A549 (cell line): Measurements from ENCODE around the gene DSPP. TPM values are rescaled to one million over a fixed set of nuclear protein-coding genes. Genes with fewer than 3 reads are reported as not detected.

Source experiments
- ATAC-seq, 2 experiments: fragments of 200-7000 bp in 1 of 2; fragments of >200 bp in 1 of 2; cut with Nextera tagmentation in 1 of 2; cut with Tn5 transposase in 1 of 2; 3 replicates each; pipeline versions ENCODE4 v1.8.0 to v1.9.1; 2018 to 2020; ENCODE audit warnings: mild to moderate bottlenecking in 1 of 2, moderate library complexity in 1 of 2
- CTCF ChIA-PET: fragments of 300-600 bp; sonication (Branson Sonifier 250); formaldehyde crosslinking; extraction: SDS; loops from one replicate; lab custom pipeline; 2021; ENCODE audit warnings: antibody characterized with exemption, inconsistent platforms; lab: Yijun Ruan, JAX
- POLR2A ChIA-PET: fragments of 350-600 bp; formaldehyde crosslinking; extraction: SDS; loops from one replicate; lab custom pipeline; 2021; ENCODE audit warnings: antibody characterized with exemption, inconsistent platforms; lab: Yijun Ruan, JAX
- DNase-seq, 2 experiments: peaks; one replicate each; pipeline versions ENCODE4 v3.0.0 to v3.0.0-alpha.2; 2011 to 2016; ENCODE audit warnings: low read depth in 1 of 2, low spot score in 1 of 2
- FAIRE-seq: peaks from 2 replicates; lab custom pipeline; 2011; peaks lifted over from hg19 to GRCh38; lab: Jason Lieb, UNC
- H3K27ac ChIP-seq, 2 experiments: fragments of >200 bp; sonication (Bioruptor Twin); formaldehyde crosslinking; 3 replicates each; pipeline ENCODE4 v1.5.1; 2016 to 2017
- H3K4me1 ChIP-seq: fragments of >200 bp; sonication (Bioruptor Twin); formaldehyde crosslinking; 3 replicates; pipeline ENCODE4 v1.6.1; 2016
- H3K4me2 ChIP-seq: fragments of >200 bp; sonication (Bioruptor Twin); formaldehyde crosslinking; 3 replicates; pipeline ENCODE4 v1.6.1; 2016
- H3K4me3 ChIP-seq: fragments of >200 bp; sonication (Bioruptor Twin); formaldehyde crosslinking; 3 replicates; pipeline ENCODE4 v1.5.1; 2016
- H3K9me3 ChIP-seq: fragments of >200 bp; sonication (Bioruptor Twin); formaldehyde crosslinking; 3 replicates; pipeline ENCODE4 v1.6.1; 2016
- CHD2 ChIP-seq: fragments of 150-350 bp; IDR thresholded peaks from 2 replicates; pipeline ENCODE4 v1.6.1; 2014; ENCODE audit warnings: low read length; ENCODE audit not compliant: partially characterized antibody
- EHMT2 ChIP-seq: fragments of 200-600 bp; sonication (generic); IDR thresholded peaks from 2 replicates; pipeline ENCODE4 v1.6.1; 2016; ENCODE audit warnings: antibody characterized with exemption, low read depth, mild to moderate bottlenecking, moderate library complexity
- EP300 ChIP-seq, 2 experiments: fragments of >200 bp; sonication (Bioruptor Twin); formaldehyde crosslinking; IDR thresholded peaks; 2 replicates in 1 of 2; 3 replicates in 1 of 2; pipeline ENCODE4 v1.6.1; 2016 to 2017
- FOSL2 ChIP-seq, 2 experiments: fragments of 450-650 bp in 1 of 2; fragments of >200 bp in 1 of 2; sonication (Bioruptor Twin) in 1 of 2; formaldehyde crosslinking; IDR thresholded peaks; 2 replicates each; pipeline versions ENCODE4 v1.5.0 to v1.6.1; 2016 to 2020; ENCODE audit warnings: mild to moderate bottlenecking in 1 of 2, moderate library complexity in 1 of 2
- GATA3 ChIP-seq: IDR thresholded peaks from 2 replicates; pipeline ENCODE4 v1.6.1; 2012; ENCODE audit warnings: borderline replicate concordance
- HOXB13 ChIP-seq: fragments of 250-450 bp; sonication (Bioruptor Pico); IDR thresholded peaks from 2 replicates; pipeline ENCODE4 v1.5.0; 2020; ENCODE audit warnings: low read depth, mild to moderate bottlenecking, moderate library complexity
- JUN ChIP-seq, 2 experiments: fragments of >200 bp; sonication (Bioruptor Twin); formaldehyde crosslinking; IDR thresholded peaks; 2 replicates in 1 of 2; 3 replicates in 1 of 2; pipeline ENCODE4 v1.6.1; 2016 to 2017
- KDM1A ChIP-seq: fragments of 200-600 bp; sonication (generic); IDR thresholded peaks from 2 replicates; pipeline ENCODE4 v1.6.1; 2016; ENCODE audit warnings: low read depth, mild to moderate bottlenecking
- NFE2L2 ChIP-seq: fragments of 150-350 bp; conservative IDR thresholded peaks from 2 replicates; pipeline ENCODE4 v1.6.1; 2014; ENCODE audit warnings: low read length
- POLR2A ChIP-seq: IDR thresholded peaks from 2 replicates; pipeline ENCODE4 v1.6.1; 2012; ENCODE audit warnings: mild to moderate bottlenecking, low read length
- RAD21 ChIP-seq, 2 experiments: fragments of >200 bp in 1 of 2; sonication (Bioruptor Twin) in 1 of 2; formaldehyde crosslinking in 1 of 2; IDR thresholded peaks in 1 of 2; conservative IDR thresholded peaks in 1 of 2; 2 replicates in 1 of 2; 3 replicates in 1 of 2; pipeline ENCODE4 v1.6.1; 2012 to 2018; ENCODE audit warnings: inconsistent platforms in 1 of 2
- RARB ChIP-seq: fragments of 250-450 bp; sonication (Bioruptor Pico); IDR thresholded peaks from 2 replicates; pipeline ENCODE4 v1.8.0; 2021; ENCODE audit warnings: mild to moderate bottlenecking, moderate library complexity
- RNF2 ChIP-seq: fragments of 200-600 bp; sonication (generic); IDR thresholded peaks from 2 replicates; pipeline ENCODE4 v1.6.1; 2016; ENCODE audit warnings: low read depth, mild to moderate bottlenecking, antibody characterized with exemption, moderate library complexity, borderline replicate concordance
- SREBF2 ChIP-seq: fragments of 450-650 bp; IDR thresholded peaks from 2 replicates; pipeline ENCODE4 v1.6.1; 2014; ENCODE audit warnings: mild to moderate bottlenecking, moderate library complexity
- TFCP2L1 ChIP-seq: fragments of 250-450 bp; sonication (Bioruptor Pico); IDR thresholded peaks from 2 replicates; pipeline ENCODE4 v1.5.0; 2021; ENCODE audit warnings: mild to moderate bottlenecking
- ZFP36 ChIP-seq: fragments of 450-650 bp; IDR thresholded peaks from 2 replicates; pipeline ENCODE4 v1.6.1; 2014; ENCODE audit warnings: borderline replicate concordance; ENCODE audit not compliant: partially characterized antibody
- WGBS: methylation state at CpG from one replicate; pipeline ENCODE4 v1.1.6; 2017; ENCODE audit errors: missing lambda C conversion rate; 5-methylcytosine and 5-hydroxymethylcytosine counted together
- polyA plus RNA-seq, 4 experiments: library from polyadenylated mRNA; depleted of rRNA in 3 of 4; stranded (reverse); fragments of >200 nt; fragmentation: RNase III in 1 of 4; extraction: RNeasy Plus Mini Kit Qiagen cat#74134 plus additional on column Dnase treatment in 1 of 4; gene quantifications; 2 replicates in 3 of 4; 3 replicates in 1 of 4; pipeline ENCODE4 v1.2.3, GENCODE V29; 2011 to 2017
- TF ChIP-seq, protein P1 (sequence below): fragments of >200 bp; sonication (Bioruptor Twin); formaldehyde crosslinking; IDR thresholded peaks from 3 replicates; pipeline ENCODE4 v1.6.1; 2016
- TF ChIP-seq, protein P2 (sequence below): fragments of >200 bp; sonication (Bioruptor Twin); formaldehyde crosslinking; IDR thresholded peaks from 3 replicates; pipeline ENCODE4 v1.5.1; 2016
- TF ChIP-seq, protein P3 (sequence below): fragments of 200-600 bp; sonication (generic); IDR thresholded peaks from 2 replicates; pipeline ENCODE4 v1.6.1; 2016; ENCODE audit warnings: antibody characterized with exemption, mild to moderate bottlenecking, moderate library complexity
- TF ChIP-seq, protein P4 (sequence below): IDR thresholded peaks from 2 replicates; pipeline ENCODE4 v1.6.1; 2012
- TF ChIP-seq, protein P5 (sequence below): fragments of 150-350 bp; IDR thresholded peaks from 2 replicates; pipeline ENCODE4 v1.6.1; 2014; ENCODE audit warnings: low read depth, mild to moderate bottlenecking, low read length
- TF ChIP-seq, protein P6 (sequence below): fragments of 450-650 bp; IDR thresholded peaks from 2 replicates; pipeline ENCODE4 v1.6.1; 2014; ENCODE audit warnings: antibody characterized with exemption

Gene DSPP
- polyA plus RNA-seq, 2 of the 4 experiments (the other 2 are of a cell fraction) = not detected

DNA sequence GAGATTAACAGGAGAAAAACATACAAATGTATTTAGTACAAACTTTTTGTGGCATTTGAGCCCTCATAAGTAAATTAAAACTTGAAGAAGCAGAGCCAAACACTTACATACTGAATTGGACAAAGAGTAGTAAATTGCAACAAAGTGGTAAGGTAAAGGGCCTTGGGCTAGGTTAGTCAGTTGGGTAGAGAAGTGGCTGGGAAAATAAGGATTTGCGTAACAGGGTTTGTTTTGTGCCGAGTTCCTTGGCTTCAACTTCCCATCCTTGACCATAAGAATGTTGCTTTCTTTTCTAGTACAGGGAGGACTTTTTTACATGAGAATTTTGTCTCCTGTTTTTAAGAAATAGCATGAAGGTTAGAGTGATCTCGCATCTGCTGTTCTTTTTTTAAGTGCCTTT is 33.3 kb upstream of the DSPP start (continued):
- TF ChIP-seq RARB (CRISPR knock-in tag) (no peak), GATA3 (no peak), RNF2 (no peak), EHMT2 (no peak), POLR2A (no peak)
- TF ChIP-seq, protein P1, sequence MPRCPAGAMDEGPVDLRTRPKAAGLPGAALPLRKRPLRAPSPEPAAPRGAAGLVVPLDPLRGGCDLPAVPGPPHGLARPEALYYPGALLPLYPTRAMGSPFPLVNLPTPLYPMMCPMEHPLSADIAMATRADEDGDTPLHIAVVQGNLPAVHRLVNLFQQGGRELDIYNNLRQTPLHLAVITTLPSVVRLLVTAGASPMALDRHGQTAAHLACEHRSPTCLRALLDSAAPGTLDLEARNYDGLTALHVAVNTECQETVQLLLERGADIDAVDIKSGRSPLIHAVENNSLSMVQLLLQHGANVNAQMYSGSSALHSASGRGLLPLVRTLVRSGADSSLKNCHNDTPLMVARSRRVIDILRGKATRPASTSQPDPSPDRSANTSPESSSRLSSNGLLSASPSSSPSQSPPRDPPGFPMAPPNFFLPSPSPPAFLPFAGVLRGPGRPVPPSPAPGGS = no peak

DNA sequence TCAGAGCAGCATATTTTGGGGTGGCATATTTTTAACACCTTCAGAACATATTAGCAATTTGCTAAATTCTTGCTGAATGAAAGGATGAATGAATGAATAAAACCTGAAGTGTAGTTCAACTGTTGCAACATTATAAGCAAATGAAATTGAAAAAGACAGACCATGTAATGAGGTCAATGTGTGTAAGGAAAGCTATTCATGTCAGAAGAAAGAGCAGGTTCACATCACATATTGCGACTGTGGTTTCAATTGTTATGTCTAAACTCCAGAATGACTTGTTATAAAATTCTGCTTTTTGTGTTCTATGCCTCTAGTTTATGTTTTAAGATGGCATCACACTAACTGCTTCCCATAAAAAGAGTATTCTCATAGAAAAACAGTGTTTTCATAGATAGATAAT is 32.9 kb upstream of the DSPP start:
- no peak for DNase-seq
- TF ChIP-seq CHD2 (no peak), FOSL2 (IDR thresholded peaks at IDR 0.05) (no peak), FOSL2 (CRISPR knock-in tag; IDR thresholded peaks at IDR 0.05) (no peak), SREBF2 (no peak), JUN (IDR thresholded peaks at IDR 0.05) (no peak), NFE2L2 (no peak), POLR2A (no peak), ZFP36 (no peak), KDM1A (no peak), RNF2 (no peak), EP300 (IDR thresholded peaks at IDR 0.05) (no peak), RAD21 (conservative IDR thresholded peaks at IDR 0.05 in 1 of 2, IDR thresholded peaks at IDR 0.05 in 1 of 2) (no peak), HOXB13 (CRISPR knock-in tag) (no peak), TFCP2L1 (no peak), EHMT2 (no peak)
- TF ChIP-seq, protein P2, sequence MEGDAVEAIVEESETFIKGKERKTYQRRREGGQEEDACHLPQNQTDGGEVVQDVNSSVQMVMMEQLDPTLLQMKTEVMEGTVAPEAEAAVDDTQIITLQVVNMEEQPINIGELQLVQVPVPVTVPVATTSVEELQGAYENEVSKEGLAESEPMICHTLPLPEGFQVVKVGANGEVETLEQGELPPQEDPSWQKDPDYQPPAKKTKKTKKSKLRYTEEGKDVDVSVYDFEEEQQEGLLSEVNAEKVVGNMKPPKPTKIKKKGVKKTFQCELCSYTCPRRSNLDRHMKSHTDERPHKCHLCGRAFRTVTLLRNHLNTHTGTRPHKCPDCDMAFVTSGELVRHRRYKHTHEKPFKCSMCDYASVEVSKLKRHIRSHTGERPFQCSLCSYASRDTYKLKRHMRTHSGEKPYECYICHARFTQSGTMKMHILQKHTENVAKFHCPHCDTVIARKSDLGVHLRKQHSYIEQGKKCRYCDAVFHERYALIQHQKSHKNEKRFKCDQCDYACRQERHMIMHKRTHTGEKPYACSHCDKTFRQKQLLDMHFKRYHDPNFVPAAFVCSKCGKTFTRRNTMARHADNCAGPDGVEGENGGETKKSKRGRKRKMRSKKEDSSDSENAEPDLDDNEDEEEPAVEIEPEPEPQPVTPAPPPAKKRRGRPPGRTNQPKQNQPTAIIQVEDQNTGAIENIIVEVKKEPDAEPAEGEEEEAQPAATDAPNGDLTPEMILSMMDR = no peak
- TF ChIP-seq, protein P3, sequence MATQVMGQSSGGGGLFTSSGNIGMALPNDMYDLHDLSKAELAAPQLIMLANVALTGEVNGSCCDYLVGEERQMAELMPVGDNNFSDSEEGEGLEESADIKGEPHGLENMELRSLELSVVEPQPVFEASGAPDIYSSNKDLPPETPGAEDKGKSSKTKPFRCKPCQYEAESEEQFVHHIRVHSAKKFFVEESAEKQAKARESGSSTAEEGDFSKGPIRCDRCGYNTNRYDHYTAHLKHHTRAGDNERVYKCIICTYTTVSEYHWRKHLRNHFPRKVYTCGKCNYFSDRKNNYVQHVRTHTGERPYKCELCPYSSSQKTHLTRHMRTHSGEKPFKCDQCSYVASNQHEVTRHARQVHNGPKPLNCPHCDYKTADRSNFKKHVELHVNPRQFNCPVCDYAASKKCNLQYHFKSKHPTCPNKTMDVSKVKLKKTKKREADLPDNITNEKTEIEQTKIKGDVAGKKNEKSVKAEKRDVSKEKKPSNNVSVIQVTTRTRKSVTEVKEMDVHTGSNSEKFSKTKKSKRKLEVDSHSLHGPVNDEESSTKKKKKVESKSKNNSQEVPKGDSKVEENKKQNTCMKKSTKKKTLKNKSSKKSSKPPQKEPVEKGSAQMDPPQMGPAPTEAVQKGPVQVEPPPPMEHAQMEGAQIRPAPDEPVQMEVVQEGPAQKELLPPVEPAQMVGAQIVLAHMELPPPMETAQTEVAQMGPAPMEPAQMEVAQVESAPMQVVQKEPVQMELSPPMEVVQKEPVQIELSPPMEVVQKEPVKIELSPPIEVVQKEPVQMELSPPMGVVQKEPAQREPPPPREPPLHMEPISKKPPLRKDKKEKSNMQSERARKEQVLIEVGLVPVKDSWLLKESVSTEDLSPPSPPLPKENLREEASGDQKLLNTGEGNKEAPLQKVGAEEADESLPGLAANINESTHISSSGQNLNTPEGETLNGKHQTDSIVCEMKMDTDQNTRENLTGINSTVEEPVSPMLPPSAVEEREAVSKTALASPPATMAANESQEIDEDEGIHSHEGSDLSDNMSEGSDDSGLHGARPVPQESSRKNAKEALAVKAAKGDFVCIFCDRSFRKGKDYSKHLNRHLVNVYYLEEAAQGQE = no peak
- TF ChIP-seq, protein P4, sequence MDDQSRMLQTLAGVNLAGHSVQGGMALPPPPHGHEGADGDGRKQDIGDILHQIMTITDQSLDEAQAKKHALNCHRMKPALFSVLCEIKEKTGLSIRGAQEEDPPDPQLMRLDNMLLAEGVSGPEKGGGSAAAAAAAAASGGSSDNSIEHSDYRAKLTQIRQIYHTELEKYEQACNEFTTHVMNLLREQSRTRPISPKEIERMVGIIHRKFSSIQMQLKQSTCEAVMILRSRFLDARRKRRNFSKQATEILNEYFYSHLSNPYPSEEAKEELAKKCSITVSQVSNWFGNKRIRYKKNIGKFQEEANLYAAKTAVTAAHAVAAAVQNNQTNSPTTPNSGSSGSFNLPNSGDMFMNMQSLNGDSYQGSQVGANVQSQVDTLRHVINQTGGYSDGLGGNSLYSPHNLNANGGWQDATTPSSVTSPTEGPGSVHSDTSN = no peak
- TF ChIP-seq, protein P5, sequence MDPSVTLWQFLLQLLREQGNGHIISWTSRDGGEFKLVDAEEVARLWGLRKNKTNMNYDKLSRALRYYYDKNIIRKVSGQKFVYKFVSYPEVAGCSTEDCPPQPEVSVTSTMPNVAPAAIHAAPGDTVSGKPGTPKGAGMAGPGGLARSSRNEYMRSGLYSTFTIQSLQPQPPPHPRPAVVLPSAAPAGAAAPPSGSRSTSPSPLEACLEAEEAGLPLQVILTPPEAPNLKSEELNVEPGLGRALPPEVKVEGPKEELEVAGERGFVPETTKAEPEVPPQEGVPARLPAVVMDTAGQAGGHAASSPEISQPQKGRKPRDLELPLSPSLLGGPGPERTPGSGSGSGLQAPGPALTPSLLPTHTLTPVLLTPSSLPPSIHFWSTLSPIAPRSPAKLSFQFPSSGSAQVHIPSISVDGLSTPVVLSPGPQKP = no peak
- TF ChIP-seq, protein P6, sequence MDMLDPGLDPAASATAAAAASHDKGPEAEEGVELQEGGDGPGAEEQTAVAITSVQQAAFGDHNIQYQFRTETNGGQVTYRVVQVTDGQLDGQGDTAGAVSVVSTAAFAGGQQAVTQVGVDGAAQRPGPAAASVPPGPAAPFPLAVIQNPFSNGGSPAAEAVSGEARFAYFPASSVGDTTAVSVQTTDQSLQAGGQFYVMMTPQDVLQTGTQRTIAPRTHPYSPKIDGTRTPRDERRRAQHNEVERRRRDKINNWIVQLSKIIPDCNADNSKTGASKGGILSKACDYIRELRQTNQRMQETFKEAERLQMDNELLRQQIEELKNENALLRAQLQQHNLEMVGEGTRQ = no peak
- H3K4me3 ChIP-seq = no peak overlapping the region
- H3K27ac ChIP-seq = no peak overlapping the region
- POLR2A ChIA-PET = no interaction called here
- no peaks in the 10 kb centered on the region for H3K4me1 ChIP-seq
- no peak overlapping the region for H3K4me2 ChIP-seq
- no peak for FAIRE-seq
- H3K9me3 ChIP-seq = no peaks in the 10 kb centered on the region
- no peak for ATAC-seq
- 97% methylated on average over 1 of the region's 1 CpG for WGBS
- CTCF ChIA-PET = no interaction called here
